IMR-90 (cell line): ENCODE data around the gene DSCAML1. TPM values are rescaled to one million over a fixed set of nuclear protein-coding genes. Genes with fewer than 3 reads are reported as not detected.

ENCODE experiments used
- ATAC-seq: fragments of 200-7000 bp; cut with Tn5 transposase; 2 replicates; pipeline ENCODE4 v1.9.1; 2020; ENCODE audit warnings: low read depth, mild to moderate bottlenecking, moderate library complexity
- BruUV-seq: library from RNA; stranded (reverse); fragments of 400-500 nt; replicated peaks from 2 replicates; lab custom pipeline; 2021; lab: Mats Ljungman, UMichigan
- CTCF ChIA-PET: fragments of 300-600 bp; formaldehyde crosslinking; extraction: SDS; loops from one replicate; lab custom pipeline; 2021; ENCODE audit warnings: antibody characterized with exemption; lab: Yijun Ruan, JAX
- POLR2A ChIA-PET: fragments of 300-600 bp; sonication (Branson Sonifier 250); formaldehyde crosslinking; loops from one replicate; lab custom pipeline; 2022; ENCODE audit warnings: antibody characterized with exemption; ENCODE audit not compliant: unreplicated experiment; lab: Charles Lee
- DNase-seq: peaks from one replicate; pipeline ENCODE4 v3.0.0; 2013
- H2AFZ ChIP-seq: replicated peaks from 2 replicates; pipeline ENCODE3; 2013; ENCODE audit warnings: low read length, mild to moderate bottlenecking; ENCODE audit not compliant: poor library complexity
- H2AK5ac ChIP-seq: 2 replicates; pipeline ENCODE4 v1.6.1; 2013; ENCODE audit warnings: low read depth, low read length, inconsistent platforms
- H2AK9ac ChIP-seq: replicated peaks from 2 replicates; pipeline ENCODE3; 2013; ENCODE audit warnings: mild to moderate bottlenecking, low read depth, low read length, moderate library complexity; ENCODE audit not compliant: poor library complexity
- H2BK120ac ChIP-seq: 2 replicates; pipeline ENCODE4 v1.6.1; 2013; ENCODE audit warnings: low read depth, low read length, inconsistent platforms
- H2BK15ac ChIP-seq: 3 replicates; pipeline ENCODE4 v1.6.1; 2013; ENCODE audit warnings: low read depth, low read length, inconsistent platforms
- H2BK20ac ChIP-seq: 2 replicates; pipeline ENCODE4 v1.6.1; 2013; ENCODE audit warnings: low read depth, mild to moderate bottlenecking, inconsistent platforms, low read length, moderate library complexity
- H2BK5ac ChIP-seq: 2 replicates; pipeline ENCODE4 v1.6.1; 2013; ENCODE audit warnings: mild to moderate bottlenecking, low read depth, low read length, inconsistent platforms; ENCODE audit not compliant: poor library complexity, severe bottlenecking
- H3K14ac ChIP-seq: replicated peaks from 2 replicates; pipeline ENCODE4 v1.6.1; 2013; ENCODE audit warnings: low read depth, low read length, inconsistent platforms
- H3K18ac ChIP-seq: 2 replicates; pipeline ENCODE4 v1.6.1; 2013; ENCODE audit warnings: low read depth, low read length, control low read depth
- H3K23ac ChIP-seq: 2 replicates; pipeline ENCODE4 v1.6.1; 2013; ENCODE audit warnings: low read depth, low read length, inconsistent platforms
- H3K27ac ChIP-seq: 2 replicates; pipeline ENCODE4 v1.5.1; 2013; ENCODE audit warnings: mild to moderate bottlenecking, control low read depth, low read length; ENCODE audit not compliant: insufficient read depth
- H3K27me3 ChIP-seq: 2 replicates; pipeline ENCODE4 v1.6.1; 2013; ENCODE audit warnings: low read length; ENCODE audit not compliant: control insufficient read depth, insufficient read depth
- H3K36me3 ChIP-seq: 2 replicates; pipeline ENCODE4 v1.6.1; 2013; ENCODE audit warnings: low read length, mixed read lengths; ENCODE audit not compliant: control insufficient read depth, insufficient read depth
- H3K4ac ChIP-seq: 2 replicates; pipeline ENCODE4 v1.6.1; 2013; ENCODE audit warnings: low read depth, low read length, inconsistent platforms
- H3K4me1 ChIP-seq: 2 replicates; pipeline ENCODE4 v1.6.1; 2013; ENCODE audit warnings: low read length, mixed read lengths; ENCODE audit not compliant: control insufficient read depth, insufficient read depth
- H3K4me2 ChIP-seq: 2 replicates; pipeline ENCODE4 v1.6.1; 2013; ENCODE audit warnings: low read depth, mild to moderate bottlenecking, control low read depth, low read length, moderate library complexity
- H3K4me3 ChIP-seq: 2 replicates; pipeline ENCODE4 v1.5.1; 2013; ENCODE audit warnings: low read depth, mild to moderate bottlenecking, control low read depth, low read length, moderate library complexity; ENCODE audit not compliant: insufficient read depth
- H3K56ac ChIP-seq: 2 replicates; pipeline ENCODE4 v1.6.1; 2013; ENCODE audit warnings: low read length, inconsistent platforms; ENCODE audit not compliant: insufficient read depth; ENCODE audit errors: extremely low read depth
- H3K79me1 ChIP-seq, 2 experiments: 2 replicates each; pipeline ENCODE4 v1.6.1; 2013; ENCODE audit warnings: low read length in 2 of 2, inconsistent platforms in 1 of 2, low read depth in 1 of 2
- H3K9ac ChIP-seq: 2 replicates; pipeline ENCODE4 v1.6.1; 2013; ENCODE audit warnings: low read depth, low read length, control low read depth
- H3K9me1 ChIP-seq: 2 replicates; pipeline ENCODE4 v1.6.1; 2013; ENCODE audit warnings: low read length, inconsistent platforms; ENCODE audit not compliant: insufficient read depth
- H3K9me3 ChIP-seq: 2 replicates; pipeline ENCODE4 v1.6.1; 2013; ENCODE audit warnings: low read length; ENCODE audit not compliant: control insufficient read depth, insufficient read depth
- H4K20me1 ChIP-seq: 2 replicates; pipeline ENCODE4 v1.6.1; 2013; ENCODE audit warnings: low read length, inconsistent platforms; ENCODE audit not compliant: insufficient read depth
- H4K5ac ChIP-seq: 2 replicates; pipeline ENCODE4 v1.6.1; 2013; ENCODE audit warnings: mild to moderate bottlenecking, low read depth, low read length, control low read depth
- H4K8ac ChIP-seq, 2 experiments: 2 replicates each; pipeline ENCODE4 v1.6.1; 2013; ENCODE audit warnings: low read depth in 2 of 2, low read length in 2 of 2, control low read depth in 1 of 2, inconsistent platforms in 1 of 2
- H4K91ac ChIP-seq: 2 replicates; pipeline ENCODE4 v1.6.1; 2013; ENCODE audit warnings: low read depth, low read length, inconsistent platforms; ENCODE audit not compliant: insufficient read depth
- RCOR1 ChIP-seq: IDR thresholded peaks from 2 replicates; pipeline ENCODE4 v1.6.1; 2012; ENCODE audit warnings: mild to moderate bottlenecking, low read length, improper control_type of control experiment; ENCODE audit not compliant: insufficient replicate concordance
- WGBS, 2 experiments: methylation state at CpG; one replicate each; pipeline versions ENCODE4 v1.1.5 to v1.1.7; 2013; ENCODE audit warnings: missing lambda C conversion rate in 2 of 2; ENCODE audit not compliant: insufficient read length in 1 of 2; ENCODE audit errors: extremely low coverage in 2 of 2; 5-methylcytosine and 5-hydroxymethylcytosine counted together
- dilution Hi-C: fragments of 300-500 bp; cut with HindIII; formaldehyde crosslinking; loops from one replicate; pipeline ENCODE4 v1.14.3; 2018; ENCODE audit warnings: low sequenced_read_pairs; ENCODE audit not compliant: unreplicated experiment
- in situ Hi-C: fragments of 300-500 bp; cut with MboI; formaldehyde crosslinking; loops from 3 replicates; pipeline ENCODE4 v1.14.3; 2019; ENCODE audit warnings: low sequenced_read_pairs, inconsistent platforms, mixed read lengths
- intact Hi-C: fragments of 100-400 bp; cut with micrococcal nuclease; formaldehyde crosslinking; loops from 2 replicates; pipeline ENCODE4 v1.10.0; 2022
- polyA plus RNA-seq, 3 experiments: library from polyadenylated mRNA; depleted of rRNA; stranded (reverse); fragments of >200 nt; gene quantifications; 2 replicates each; pipeline ENCODE4 v1.2.3, GENCODE V29; 2012; ENCODE audit warnings: low replicate concordance in 1 of 3
- total RNA-seq: library from RNA; depleted of rRNA; stranded (reverse); fragments of >200 nt; gene quantifications from 2 replicates; pipeline ENCODE4 v1.2.3, GENCODE V29; 2012
- TF ChIP-seq, protein P1 (sequence below): fragments of 150-350 bp; IDR thresholded peaks from 2 replicates; pipeline ENCODE4 v1.6.1; 2017; ENCODE audit warnings: mild to moderate bottlenecking, antibody characterized with exemption, low read length, low read depth

Gene DSCAML1
- total and polyA plus RNA-seq, 2 of the 4 experiments (the other 2 are of a cell fraction): not detected

GRCh38 chr11:117770061-117770460 lies 27.0 kb downstream of the DSCAML1 start:
- Histone ChIP-seq H3K18ac (no peak overlapping the region), H3K4me2 (no peak overlapping the region), H2AFZ (no peak overlapping the region), H3K23ac (no peak overlapping the region), H2BK120ac (no peak overlapping the region), H3K56ac (no peak overlapping the region), H3K4me1 (no peaks in the 10 kb centered on the region), H2AK9ac (no peak overlapping the region), H3K9me3 (no peaks in the 10 kb centered on the region), H2BK20ac (no peak overlapping the region), H3K9ac (no peak overlapping the region), H3K4ac (no peak overlapping the region), H4K20me1 (no peaks in the 10 kb centered on the region), H3K14ac (no peak overlapping the region), H3K4me3 (no peak overlapping the region), H3K27ac (no peak overlapping the region), H3K27me3 (peaks cover 3% of the 10 kb centered on the region), H2AK5ac (no peak overlapping the region), H2BK15ac (no peak overlapping the region), H4K91ac (no peak overlapping the region), H4K5ac (no peak overlapping the region), H4K8ac (no peak overlapping the region), H3K9me1 (no peaks in the 10 kb centered on the region), H3K79me1 (no peaks in the 10 kb centered on the region), H2BK5ac (no peak overlapping the region), H3K36me3 (no peaks in the 10 kb centered on the region)
- TF ChIP-seq, protein P1, sequence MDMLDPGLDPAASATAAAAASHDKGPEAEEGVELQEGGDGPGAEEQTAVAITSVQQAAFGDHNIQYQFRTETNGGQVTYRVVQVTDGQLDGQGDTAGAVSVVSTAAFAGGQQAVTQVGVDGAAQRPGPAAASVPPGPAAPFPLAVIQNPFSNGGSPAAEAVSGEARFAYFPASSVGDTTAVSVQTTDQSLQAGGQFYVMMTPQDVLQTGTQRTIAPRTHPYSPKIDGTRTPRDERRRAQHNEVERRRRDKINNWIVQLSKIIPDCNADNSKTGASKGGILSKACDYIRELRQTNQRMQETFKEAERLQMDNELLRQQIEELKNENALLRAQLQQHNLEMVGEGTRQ: no peak
- TF ChIP-seq RCOR1: no peak
- WGBS, 2 experiments: no CpG with 5 or more reads among the region's 4 CpGs
- no peak for ATAC-seq
- ChIA-PET POLR2A (interaction anchor here (0.8 kb wide), 1 partner anchor 12 kb away, joined by 3 read pairs; no protein-coding TSS in a partner anchor), CTCF (no interaction called here)
- no peak for DNase-seq
- intact Hi-C loops: no loop called here
- in situ Hi-C loops: no loop called here
- BruUV-seq: no TSS peak
- dilution Hi-C loops: no loop called here
